ENCODE results near the gene CDK7. TPM values are rescaled to one million over a fixed set of nuclear protein-coding genes. Genes with fewer than 3 reads are reported as not detected.

The CDK7 gene
- total and polyA plus RNA-seq, 2 donors (not counting 1 experiment from before 2014, with no cell fraction given): 12.3 to 30.6 TPM

GRCh38 chr5:69188811-69189161 lies 45.9 kb upstream of the CDK7 start:
- peak overlapping the region; percentile 93 for H3K27ac Mint-ChIP-seq
- Histone ChIP-seq H3K36me3 (replicated peaks in 1 of 2; ENCODE audit: control extremely low read depth in 1 of 2, control insufficient read depth in 1 of 2, extremely low read depth in 1 of 2, insufficient read depth in 2 of 2, low read length in 1 of 2) (no peaks in the 10 kb centered on the region), H3K79me2 (ENCODE audit: control insufficient read depth, insufficient read depth, low read length) (no peaks in the 10 kb centered on the region), H3K4me2 (replicated peaks; ENCODE audit: low read depth, low read length, poor library complexity, severe bottlenecking) (peak overlapping the region; percentile 86), H3K4me3 (ENCODE audit: control extremely low read depth in 1 of 5, extremely low read depth in 1 of 5, insufficient read depth in 1 of 5, low read depth in 2 of 5, low read length in 4 of 5) (peak overlapping the region; percentile 64 to 96 (median 80)), H3K27ac (ENCODE audit: low read length in 2 of 2) (peak overlapping the region in 1 of 2 donors; percentile 88), H2AFZ (ENCODE audit: insufficient read depth, low read depth, low read length, poor library complexity, severe bottlenecking) (peak overlapping the region; percentile 98), H3K9ac (ENCODE audit: low read length) (peak overlapping the region; percentile 87), H3K4me1 (ENCODE audit: control insufficient read depth in 2 of 2, insufficient read depth in 2 of 2, low read length in 2 of 2) (peaks cover 9 to 14% of the 10 kb centered on the region in 2 donors), H3K9me3 (ENCODE audit: control extremely low read depth in 1 of 3, control insufficient read depth in 2 of 3, insufficient read depth in 1 of 3, low read length in 2 of 3) (no peaks in the 10 kb centered on the region), H4K20me1 (ENCODE audit: control insufficient read depth, insufficient read depth, low read length, poor library complexity, severe bottlenecking) (no peaks in the 10 kb centered on the region), H3K27me3 (replicated peaks in 1 of 4; ENCODE audit: control extremely low read depth in 1 of 4, control insufficient read depth in 3 of 4, insufficient read depth in 4 of 4, low read length in 3 of 4) (no peaks in the 10 kb centered on the region)
- intact Hi-C loops (cut with micrococcal nuclease): loop anchor here (1.0 to 2.0 kb wide), 7 partner anchors 21 to 181 kb away; partner anchors contain the start of genes AK6, CCDC125, CCNB1 and CDK7
- 33% methylated on average over 8 of the region's 8 CpGs for WGBS (ENCODE audit: insufficient coverage)
- H3K9me3 Mint-ChIP-seq (ENCODE audit: insufficient read depth): no peaks in the 10 kb centered on the region
- POLR2A ChIA-PET: interaction anchor here (1.0 kb wide), 1 partner anchor 29 kb away, joined by 4 read pairs; a partner anchor contains a TSS
- CTCF ChIA-PET: interaction anchor here (0.8 to 2.5 kb wide), 2 partner anchors 20 to 95 kb away, joined by 3 to 9 read pairs; partner anchors contain the start of gene SLC30A5
- DNase-seq: no peak
- TF ChIP-seq CTCF (IDR thresholded peaks at IDR 0.05) (no peak), EZH2 (IDR thresholded peaks at IDR 0.05; ENCODE audit: borderline replicate concordance, insufficient read depth, low read depth, low read length, poor library complexity, severe bottlenecking) (no peak)
- peaks cover 17% of the 10 kb centered on the region for H3K4me1 Mint-ChIP-seq
- no peaks in the 10 kb centered on the region for H3K27me3 Mint-ChIP-seq
- no peak for ATAC-seq (ENCODE audit: low read depth)
- H3K4me3 Mint-ChIP-seq: peak overlapping the region; percentile 95

Data from B cell (primary cell).